Forelimb muscle (tissue), 1 donor: ENCODE data around the gene NFIC. TPM values are rescaled to one million over a fixed set of nuclear protein-coding genes. Genes with fewer than 3 reads are reported as not detected.
"Not testable (repeated sequence)": the region's sequence is repeated elsewhere in the genome, so short reads cannot be mapped to it uniquely, and the experiment has no call there.

Experiments used
- DNase-seq: peaks from one replicate; pipeline ENCODE4 v3.0.0-alpha.2; 2013; ENCODE audit warnings: low read depth
- polyA plus RNA-seq: library from polyadenylated mRNA; unstranded; fragments of 120-200 nt; gene quantifications from one replicate; pipeline ENCODE4 v1.2.1, GENCODE V29; 2013; ENCODE audit not compliant: insufficient read length

Gene NFIC
- polyA plus RNA-seq, 1 donor: 35.4 TPM

DNA sequence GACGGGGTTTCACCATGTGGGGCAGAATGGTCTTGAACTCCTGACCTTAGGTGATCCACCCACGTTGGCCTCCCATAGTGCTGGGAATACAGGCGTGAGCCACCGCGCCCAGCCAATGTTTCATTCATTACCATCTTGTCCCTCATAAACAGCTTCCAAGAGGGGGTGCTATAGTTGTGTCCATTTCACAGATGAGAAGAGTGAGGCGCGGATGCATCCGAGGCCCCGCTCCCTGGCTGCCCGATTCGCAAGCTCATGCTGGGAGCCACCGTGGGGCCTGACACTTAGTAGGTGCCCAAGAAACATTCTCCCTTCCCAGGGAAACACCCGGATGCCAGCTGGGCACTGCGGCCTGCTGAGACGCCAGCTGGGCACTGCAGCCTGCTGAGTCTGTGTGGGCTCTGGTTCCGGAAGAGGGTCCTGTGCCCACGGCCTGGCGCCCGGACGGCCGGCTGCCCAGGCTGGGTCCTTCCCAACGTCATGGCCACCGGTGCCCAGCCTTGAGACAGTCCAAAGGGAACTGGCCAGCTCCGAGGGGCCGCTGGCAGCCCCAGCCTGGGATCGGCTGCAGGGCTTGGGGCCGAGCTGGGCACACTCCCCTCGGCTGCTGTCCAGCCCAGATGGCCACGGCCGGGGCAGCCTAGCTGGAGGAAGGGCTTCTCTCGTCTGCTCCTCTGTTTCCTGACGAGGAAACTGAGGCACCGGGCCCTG, 54.7 kb downstream of the NFIC start:
- DNase-seq: no peak

DNA sequence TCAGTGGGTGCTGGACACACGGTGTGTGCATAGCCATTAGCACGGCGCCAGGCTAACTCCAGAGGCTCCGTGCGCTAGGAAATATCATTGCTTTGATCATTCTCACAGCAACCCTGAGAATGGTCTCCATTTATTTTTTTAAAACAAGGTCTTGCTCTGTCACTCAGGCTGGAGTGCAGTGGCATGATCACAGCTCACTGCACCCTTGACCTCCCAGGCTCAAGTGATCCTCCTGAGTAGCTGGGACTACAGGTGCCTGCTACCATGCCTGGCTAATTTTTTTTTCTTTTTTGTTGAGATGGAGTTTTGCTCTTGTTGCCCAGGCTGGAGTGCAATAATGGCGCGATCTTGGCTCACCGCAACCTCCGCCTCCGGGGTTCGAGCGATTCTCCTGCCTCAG, 55.3 kb downstream of the NFIC start:
- DNase-seq: not testable (repeated sequence)

DNA sequence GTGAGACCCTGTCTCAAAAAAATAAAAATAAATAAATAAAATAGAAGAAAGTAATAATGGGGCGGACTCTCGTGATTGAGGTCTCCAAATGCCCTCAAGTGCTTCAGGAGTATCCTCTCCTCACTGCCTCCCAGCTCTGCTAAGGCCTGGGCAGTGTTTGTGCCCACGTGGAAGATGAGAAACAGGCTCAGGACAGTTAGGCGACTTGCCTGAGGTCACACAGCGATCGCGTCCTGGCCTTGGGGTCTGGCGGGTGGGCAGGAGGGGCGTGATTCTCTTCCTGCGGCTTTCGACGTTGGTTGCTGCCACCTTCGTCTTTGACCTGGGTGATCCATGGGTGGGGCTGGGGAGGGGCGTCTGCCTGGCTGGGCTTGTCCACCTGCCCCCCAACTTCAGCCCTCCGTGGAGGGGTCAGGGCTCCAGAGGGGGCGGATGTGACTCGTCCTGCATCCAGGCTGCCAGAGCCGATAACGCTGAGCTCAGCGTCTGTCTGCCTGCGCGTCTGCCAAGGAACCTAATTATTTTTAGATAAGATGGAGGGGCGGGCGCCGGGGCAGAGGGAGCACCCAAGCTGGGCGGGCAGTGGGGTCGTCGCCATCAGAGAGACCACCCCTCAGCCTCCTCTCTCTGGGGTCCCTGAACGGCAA, 56.9 kb downstream of the NFIC start:
- DNase-seq: no peak

DNA sequence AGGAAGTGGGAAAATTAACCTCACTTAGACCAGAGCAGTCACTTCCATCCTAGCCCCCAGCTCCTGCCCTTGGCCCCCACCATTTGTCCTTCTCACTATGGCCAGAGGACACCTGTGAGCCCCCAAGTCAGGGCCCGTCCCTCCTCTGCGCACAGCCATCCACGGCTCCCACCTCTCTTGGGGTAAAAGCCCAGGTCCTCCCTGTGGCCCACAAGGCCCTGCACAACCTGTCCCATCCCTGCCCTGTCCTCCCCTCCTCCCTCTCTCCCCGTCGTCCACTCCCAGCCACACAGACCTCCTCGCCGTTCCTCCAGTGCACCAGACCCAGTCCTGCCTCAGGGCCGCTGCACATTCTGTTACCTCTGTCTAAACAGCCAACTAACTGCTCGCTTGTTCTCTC, 60.0 kb downstream of the NFIC start:
- DNase-seq: no peak

DNA sequence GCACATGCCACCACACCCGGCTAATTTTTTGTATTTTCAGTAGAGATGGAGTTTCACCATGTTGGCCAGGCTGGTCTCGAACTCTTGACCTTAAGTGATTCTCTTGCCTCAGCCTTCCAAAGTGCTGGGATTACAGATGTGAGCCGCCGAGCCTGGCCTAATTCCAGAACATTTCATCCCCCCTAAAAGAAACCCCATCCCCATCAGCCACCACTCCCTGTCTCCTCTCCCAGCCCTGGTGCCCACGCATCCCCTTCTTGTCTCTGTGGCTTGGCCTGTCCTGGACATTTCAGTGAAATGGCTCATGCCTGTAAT, 63.9 kb downstream of the NFIC start:
- not testable (repeated sequence) for DNase-seq

DNA sequence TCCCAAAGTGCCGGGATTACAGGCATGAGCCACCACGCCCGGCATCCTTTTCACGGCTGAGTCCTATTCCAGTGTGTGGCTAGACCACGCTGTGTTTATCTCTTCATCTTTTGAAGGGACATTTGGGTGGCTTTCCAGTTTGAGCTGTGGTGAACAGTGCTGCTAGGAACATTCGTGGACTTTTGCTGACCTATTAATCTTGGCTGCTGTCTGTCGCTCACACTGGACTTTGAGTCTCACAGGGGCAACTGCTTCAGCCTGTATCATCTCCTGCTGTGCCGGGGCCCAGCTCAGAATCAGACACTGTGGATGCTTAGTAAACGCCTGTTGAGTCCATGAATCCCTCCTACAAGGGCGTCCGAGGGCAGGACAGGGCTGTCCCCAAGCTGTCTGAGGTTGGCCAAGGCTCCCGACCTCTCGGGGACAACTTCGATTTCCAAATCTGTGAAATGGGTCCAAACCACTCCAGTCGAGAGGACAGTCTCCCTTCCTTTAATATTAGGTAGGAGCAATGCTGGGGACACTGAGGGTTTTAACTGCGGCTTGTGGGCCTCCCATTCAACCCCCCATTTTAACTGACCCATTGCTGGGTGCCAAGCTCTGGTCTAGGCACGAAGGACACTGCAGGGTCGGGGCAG, 65.5 kb downstream of the NFIC start:
- DNase-seq: no peak

DNA sequence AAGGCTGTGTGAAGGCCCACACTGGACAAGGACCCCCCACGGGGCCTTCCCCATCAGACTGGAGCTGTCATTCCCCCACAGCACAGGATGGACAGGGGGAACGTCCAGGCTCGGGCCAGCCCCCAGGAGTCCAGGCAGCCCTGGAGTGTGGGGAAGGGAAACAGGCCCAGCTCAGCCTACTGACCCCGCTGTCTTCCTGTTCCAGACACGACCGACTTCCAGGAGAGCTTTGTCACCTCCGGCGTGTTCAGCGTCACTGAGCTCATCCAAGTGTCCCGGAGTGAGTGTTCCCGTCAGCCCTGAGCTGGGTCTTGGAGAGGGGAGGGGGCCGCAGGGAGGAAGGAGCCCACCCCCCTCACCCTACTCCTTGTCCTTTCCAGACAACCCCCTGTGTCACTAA, 66.9 kb downstream of the NFIC start:
- DNase-seq: no peak

DNA sequence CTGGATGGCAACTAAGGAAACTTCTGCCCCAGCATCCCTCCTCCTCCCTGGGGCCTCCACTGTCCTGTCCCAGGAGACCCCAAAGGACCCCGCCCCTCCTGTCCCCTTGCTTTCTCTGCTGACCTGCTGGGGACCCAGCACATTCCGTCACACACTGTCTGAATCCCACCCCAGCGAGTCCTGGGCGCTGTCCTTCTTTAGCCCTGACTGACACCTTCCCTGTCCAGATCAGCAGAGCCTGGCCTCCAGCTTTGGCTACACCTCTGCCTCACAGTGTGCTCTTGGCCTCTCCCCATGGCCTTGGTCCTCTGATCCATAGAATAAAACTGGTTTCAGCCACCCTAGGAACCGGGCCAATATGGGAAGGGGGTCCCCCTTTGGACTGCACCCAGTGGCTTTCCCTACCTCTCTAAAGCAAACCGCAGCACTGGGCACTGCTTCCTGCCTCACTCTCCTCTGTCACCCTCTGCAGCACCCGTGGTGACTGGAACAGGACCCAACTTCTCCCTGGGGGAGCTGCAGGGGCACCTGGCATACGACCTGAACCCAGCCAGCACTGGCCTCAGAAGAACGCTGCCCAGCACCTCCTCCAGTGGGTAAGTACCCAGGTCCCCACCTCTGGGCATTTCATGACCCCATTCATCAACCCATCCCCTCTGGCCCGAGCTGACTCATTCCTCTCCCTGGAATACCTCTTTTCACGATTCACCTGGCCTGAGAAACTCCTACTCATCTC, 67.6 kb downstream of the NFIC start:
- no peak for DNase-seq

DNA sequence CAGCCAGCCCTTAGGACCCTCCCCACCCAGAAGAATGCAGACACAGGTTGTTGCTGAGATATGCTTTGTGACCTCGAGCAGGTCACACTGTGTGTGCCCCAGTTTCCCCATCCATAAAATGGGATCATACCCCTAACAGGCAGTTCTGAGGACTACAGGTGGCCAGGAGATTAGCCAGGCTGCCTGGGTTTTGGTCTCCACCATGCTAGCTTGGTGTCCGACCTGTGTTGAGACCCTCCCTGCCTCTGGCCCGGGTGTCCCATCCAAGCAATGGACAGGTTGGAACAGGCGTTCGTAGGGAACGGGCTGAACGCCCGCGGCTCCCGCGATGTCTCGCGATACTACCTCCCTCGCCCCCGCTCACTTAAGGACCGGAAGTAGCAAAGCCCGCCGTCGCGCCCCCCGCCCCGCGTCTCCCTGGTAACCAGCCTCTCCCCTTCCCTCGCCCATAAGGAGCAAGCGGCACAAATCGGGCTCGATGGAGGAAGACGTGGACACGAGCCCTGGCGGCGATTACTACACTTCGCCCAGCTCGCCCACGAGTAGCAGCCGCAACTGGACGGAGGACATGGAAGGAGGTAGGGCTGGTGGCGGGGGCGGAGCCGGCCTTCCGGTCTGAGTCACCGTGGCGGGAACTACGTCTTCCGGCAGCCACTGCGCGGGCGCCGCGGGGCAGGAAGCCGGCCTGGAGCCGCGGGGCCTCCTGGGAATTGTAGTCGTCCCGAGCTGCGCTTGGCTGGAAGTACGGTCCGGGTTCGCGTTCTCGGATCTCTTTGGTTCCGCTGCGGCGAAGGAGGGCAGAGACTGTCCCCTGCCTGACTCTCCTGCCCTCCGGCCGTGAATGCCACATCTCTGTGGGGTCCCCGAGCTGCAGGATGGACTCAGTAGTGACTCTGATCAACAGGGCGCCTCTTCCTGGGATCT, 68.5 kb downstream of the NFIC start:
- peak; percentile 68 for DNase-seq

DNA sequence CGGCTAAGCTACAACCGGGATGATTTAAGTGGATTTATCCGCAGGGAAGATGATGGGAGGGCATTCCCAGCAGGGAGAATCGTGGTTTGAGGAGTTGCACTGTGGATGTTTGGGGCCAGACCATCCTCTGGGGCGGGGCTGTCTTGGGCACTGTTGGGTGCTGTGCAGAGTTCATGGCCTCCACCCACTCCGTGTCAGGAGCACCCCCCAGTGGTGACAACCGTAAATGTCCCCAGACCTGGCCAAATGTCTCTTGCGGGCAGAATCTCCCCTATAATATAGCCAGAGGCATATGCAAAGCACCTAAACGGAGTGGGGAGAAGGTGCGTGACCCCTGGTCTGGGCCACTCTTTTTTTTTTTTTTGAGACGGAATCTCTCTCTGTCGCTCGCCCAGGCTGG, 73.7 kb downstream of the NFIC start:
- DNase-seq: no peak

DNA sequence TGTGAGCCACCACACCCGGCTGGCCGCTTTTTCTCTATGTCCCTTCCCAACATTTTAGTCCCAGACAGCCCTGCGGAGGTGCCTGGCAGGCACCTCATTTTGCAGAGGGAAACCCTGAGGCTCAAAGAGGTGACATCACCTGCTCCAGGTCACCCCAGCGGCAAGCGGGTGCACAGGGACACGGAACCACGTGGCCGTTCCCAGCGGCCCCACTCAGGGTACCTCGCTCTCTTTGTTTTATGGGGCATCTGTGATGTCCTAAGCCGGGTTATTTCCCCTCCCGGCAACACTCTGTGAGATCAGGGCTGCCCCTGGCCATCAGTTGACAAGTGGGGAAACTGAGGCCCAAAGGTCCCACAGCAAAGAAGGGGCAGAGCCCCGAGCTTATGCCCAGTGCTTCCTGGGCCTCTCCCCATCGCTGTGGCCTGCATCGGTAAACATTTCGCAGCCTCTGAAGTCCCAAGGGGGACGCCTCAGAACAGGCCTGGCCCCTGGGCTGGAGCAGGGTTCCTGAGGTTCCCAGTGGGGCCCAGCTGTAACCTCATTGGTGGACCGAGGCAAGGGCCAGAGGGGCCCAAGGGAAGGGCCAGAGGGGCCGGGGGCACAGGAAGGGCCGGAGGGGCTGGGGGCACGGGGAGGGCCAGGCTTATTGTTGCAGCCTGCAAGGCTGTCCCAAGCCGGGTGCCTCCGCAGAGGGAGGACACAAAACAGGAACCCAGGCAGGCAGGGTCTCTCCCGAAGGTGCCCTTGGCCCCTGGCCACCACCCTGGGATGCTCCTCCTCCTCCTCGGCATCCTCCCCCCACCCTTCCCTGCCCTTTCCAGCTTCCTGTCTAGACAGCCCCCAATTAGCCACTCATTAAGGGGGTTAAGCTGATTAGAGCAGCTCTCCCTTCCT, 75.0 kb downstream of the NFIC start:
- DNase-seq: no peak

DNA sequence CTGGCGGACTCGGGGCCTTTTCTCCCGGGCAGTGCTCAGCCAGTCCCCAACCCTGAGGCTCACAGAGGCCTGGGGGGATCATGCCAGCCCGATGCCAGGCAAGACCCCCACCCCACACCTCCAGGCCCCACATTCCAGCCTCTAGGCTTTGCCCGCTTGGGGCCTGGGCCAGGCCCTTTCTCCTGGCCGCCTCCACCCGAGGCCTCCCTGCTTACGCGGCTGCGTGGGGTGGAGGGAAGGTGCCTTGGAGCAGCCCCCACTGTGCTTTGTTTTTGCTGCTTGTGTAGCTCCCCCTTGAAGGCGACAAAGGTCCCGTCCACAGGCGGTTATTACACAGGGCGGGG, 75.6 kb downstream of the NFIC start:
- DNase-seq: no peak

DNA sequence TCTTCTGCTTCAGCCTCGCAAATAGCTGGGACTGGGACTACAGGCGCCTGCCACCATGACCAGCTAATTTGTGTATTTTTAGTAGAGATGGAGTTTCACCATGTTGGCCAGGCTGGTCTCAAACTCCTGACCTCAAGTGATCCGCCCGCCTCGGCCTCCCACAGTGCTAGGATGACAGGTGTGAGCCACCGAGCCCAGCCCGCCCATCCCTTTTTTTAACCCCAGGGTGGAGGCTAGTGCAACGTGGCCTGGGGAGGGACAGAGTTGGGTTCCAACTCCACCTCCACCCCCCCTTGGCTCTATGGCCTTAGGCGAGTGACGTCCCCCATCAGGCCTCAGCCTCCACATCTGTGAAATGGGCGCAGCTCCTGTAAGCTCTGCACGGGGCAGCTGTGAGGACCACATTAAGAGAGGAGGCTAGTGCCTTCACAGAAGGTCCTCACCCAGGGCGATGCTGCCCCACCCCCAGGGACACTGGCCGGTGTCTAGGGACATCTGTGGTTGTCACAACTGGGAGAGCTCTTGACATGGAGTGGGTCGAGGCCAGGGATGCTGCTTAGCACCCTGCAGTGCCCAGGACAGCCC, 76.2 kb downstream of the NFIC start:
- no peak for DNase-seq

DNA sequence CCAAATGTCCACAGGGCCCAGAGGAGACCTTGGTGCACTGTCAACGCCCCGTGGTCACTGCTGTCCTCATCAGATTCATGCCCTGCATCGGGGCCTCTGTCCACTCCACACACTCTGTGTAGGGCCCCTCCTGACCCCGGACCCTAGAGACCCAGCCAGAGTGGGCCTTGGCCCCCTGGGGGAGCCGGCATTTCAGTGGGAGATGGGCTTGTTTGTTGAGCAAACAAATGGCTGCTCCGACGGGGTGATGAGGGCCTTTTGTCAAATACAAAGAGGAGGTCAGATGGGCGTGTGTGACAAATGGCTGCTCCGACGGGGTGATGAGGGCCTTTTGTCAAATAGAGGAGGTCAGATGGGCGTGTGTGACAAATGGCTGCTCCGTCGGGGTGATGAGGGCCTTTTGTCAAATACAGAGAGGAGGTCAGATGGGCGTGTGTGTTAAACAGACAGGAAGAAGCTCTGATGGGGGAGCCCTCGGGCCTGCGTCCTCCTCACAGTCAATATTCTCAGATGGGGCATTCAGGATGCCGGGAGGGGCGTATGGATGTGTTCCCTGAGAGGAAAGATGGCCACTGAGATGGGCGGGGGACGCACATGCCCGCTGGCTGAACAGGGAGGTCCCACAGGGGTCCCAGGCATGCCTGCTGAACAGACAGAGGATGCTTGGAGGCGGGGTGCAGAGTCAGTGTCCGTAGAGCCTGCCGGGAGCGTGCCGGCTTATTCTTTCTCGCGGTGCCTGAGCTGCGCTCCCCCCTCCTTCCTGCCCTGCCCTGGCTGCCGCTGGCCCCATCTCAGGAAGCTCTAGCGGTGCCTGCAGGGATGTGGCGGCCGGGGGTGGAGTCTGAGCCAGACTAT, 77.7 kb downstream of the NFIC start:
- no peak for DNase-seq

DNA sequence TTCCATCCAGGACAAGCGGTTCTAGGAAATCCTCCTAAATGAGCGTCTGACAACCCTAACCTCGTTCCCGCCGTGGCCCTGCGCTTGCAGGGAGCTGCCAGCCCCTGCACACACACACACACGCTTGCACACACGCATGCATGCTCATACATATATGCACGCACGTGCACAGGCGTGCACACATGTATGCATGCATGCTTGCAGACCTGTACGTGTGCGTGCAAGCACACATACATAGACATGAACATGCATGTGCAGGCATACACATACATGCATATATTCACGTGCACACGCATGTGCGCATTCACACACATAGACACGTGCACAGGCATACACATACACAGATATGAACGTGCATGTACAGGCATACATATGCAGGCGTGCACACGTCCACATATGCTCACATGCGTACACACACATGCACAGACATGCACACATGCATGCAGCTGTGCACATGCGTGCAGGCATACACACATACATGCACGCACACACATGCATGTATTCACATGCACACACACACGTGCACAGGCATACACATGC, 78.4 kb downstream of the NFIC start:
- DNase-seq: no peak

DNA sequence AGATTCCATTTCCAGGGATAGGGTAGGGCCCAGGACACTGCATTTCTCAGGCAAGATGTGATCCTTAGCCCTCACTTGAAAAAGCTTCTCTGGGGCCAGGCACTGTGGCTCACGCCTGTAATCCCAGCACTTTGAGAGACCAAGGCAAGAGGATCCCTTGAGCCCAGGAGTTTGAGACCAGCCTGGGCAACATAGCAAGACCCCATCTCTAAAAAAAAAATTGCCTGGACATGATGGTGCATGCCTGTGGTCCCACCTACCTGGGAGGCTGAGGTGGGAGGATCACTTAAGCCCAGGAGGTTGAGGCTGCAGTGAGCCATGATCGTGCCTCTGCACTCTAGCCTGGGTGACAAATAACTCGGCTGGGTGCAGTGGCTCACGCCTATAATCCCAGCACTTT, 80.3 kb downstream of the NFIC start:
- DNase-seq: not testable (repeated sequence)

DNA sequence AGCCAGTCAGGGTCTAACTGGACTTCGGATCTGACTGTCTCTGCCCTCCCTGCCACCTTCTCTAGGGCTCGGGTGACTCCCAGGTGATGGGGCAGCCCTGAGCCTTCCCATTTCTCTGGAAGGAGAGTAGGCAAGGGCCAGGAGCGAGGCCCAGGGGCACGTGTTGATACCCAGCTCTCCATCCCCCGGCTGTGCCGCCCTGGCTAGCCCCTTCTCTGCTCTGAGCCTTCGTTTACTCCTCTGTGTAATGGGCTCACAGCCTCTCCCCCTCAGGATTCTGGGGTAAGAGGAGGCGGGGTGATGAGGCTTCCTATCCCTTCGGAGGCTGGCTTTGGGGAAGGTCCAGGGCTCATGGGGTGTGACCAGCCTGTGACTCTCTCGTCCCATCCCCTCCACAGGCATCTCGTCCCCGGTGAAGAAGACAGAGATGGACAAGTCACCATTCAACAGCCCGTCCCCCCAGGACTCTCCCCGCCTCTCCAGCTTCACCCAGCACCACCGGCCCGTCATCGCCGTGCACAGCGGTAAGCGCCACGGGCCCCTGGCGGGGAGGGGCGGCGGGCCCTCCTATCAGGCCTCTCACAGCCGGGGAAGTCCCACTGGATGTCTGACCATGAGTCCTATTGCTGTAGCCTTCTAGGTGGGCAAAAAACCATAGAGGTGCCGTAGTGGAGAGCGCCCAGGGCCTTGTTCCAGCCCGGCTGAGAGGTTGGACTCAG, 82.4 kb downstream of the NFIC start:
- no peak for DNase-seq

DNA sequence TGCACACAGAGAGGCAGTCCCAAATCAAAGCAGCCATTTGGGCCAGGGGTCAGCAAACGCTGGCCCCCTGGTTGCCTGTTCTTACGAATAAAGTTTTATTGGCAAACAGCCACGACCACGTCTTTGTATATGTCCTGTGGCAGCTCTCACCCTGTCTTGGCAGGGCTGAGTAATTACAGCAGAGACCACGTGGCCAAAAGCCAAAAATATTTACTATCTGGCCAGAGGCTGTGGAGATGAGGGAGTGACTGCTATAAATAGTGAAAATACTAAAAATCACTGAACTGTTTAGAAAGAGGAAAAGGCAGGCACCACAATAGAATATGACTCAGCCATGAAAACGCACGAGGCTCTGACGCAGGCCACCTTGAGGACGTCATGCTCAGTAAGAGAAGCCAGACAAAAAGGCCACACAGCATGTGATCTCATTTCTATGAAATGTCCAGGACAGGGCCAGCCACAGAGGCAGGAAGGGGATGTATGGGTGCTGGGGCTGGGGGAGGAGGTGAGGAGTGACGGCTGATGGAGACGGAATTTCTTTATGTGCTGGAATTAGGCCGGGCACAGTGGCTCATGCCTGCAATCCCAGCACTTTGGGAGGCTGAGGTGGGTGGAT, 84.5 kb downstream of the NFIC start:
- no peak for DNase-seq
